A549 (cell line): ENCODE results near the gene PPIH. TPM values are rescaled to one million over a fixed set of nuclear protein-coding genes. Genes with fewer than 3 reads are reported as not detected.
A peak's percentile ranks its signal among the peaks of the same experiment; 100 is the strongest.

Source experiments
- ATAC-seq, 2 experiments: fragments of 200-7000 bp in 1 of 2; fragments of >200 bp in 1 of 2; cut with Nextera tagmentation in 1 of 2; cut with Tn5 transposase in 1 of 2; 3 replicates each; pipeline versions ENCODE4 v1.8.0 to v1.9.1; 2018 to 2020; ENCODE audit warnings: mild to moderate bottlenecking in 1 of 2, moderate library complexity in 1 of 2
- CTCF ChIA-PET: fragments of 300-600 bp; sonication (Branson Sonifier 250); formaldehyde crosslinking; extraction: SDS; loops from one replicate; lab custom pipeline; 2021; ENCODE audit warnings: antibody characterized with exemption, inconsistent platforms; lab: Yijun Ruan, JAX
- POLR2A ChIA-PET: fragments of 350-600 bp; formaldehyde crosslinking; extraction: SDS; loops from one replicate; lab custom pipeline; 2021; ENCODE audit warnings: antibody characterized with exemption, inconsistent platforms; lab: Yijun Ruan, JAX
- DNase-seq, 2 experiments: peaks; one replicate each; pipeline versions ENCODE4 v3.0.0 to v3.0.0-alpha.2; 2011 to 2016; ENCODE audit warnings: low read depth in 1 of 2, low spot score in 1 of 2
- FAIRE-seq: peaks from 2 replicates; lab custom pipeline; 2011; peaks lifted over from hg19 to GRCh38; lab: Jason Lieb, UNC
- H3K27ac ChIP-seq, 2 experiments: fragments of >200 bp; sonication (Bioruptor Twin); formaldehyde crosslinking; 3 replicates each; pipeline ENCODE4 v1.5.1; 2016 to 2017
- H3K4me1 ChIP-seq: fragments of >200 bp; sonication (Bioruptor Twin); formaldehyde crosslinking; 3 replicates; pipeline ENCODE4 v1.6.1; 2016
- H3K4me2 ChIP-seq: fragments of >200 bp; sonication (Bioruptor Twin); formaldehyde crosslinking; 3 replicates; pipeline ENCODE4 v1.6.1; 2016
- H3K4me3 ChIP-seq: fragments of >200 bp; sonication (Bioruptor Twin); formaldehyde crosslinking; 3 replicates; pipeline ENCODE4 v1.5.1; 2016
- H3K9me3 ChIP-seq: fragments of >200 bp; sonication (Bioruptor Twin); formaldehyde crosslinking; 3 replicates; pipeline ENCODE4 v1.6.1; 2016
- CBX2 ChIP-seq: fragments of 200-600 bp; sonication (generic); IDR thresholded peaks from 2 replicates; pipeline ENCODE4 v1.6.1; 2016; ENCODE audit warnings: low read depth, mild to moderate bottlenecking, borderline replicate concordance
- CBX8 ChIP-seq: fragments of 200-600 bp; sonication (generic); IDR thresholded peaks from 2 replicates; pipeline ENCODE4 v1.6.1; 2016
- CEBPB ChIP-seq, 2 experiments: fragments of >200 bp in 1 of 2; sonication (Bioruptor Twin) in 1 of 2; formaldehyde crosslinking in 1 of 2; IDR thresholded peaks; 2 replicates each; pipeline ENCODE4 v1.6.1; 2012 to 2016
- CHD2 ChIP-seq: fragments of 150-350 bp; IDR thresholded peaks from 2 replicates; pipeline ENCODE4 v1.6.1; 2014; ENCODE audit warnings: low read length; ENCODE audit not compliant: partially characterized antibody
- EHF ChIP-seq: fragments of 250-450 bp; sonication (Bioruptor Pico); IDR thresholded peaks from 2 replicates; pipeline ENCODE4 v1.5.0; 2020; ENCODE audit warnings: mild to moderate bottlenecking
- EHMT2 ChIP-seq: fragments of 200-600 bp; sonication (generic); IDR thresholded peaks from 2 replicates; pipeline ENCODE4 v1.6.1; 2016; ENCODE audit warnings: antibody characterized with exemption, low read depth, mild to moderate bottlenecking, moderate library complexity
- FOSB ChIP-seq: fragments of 250-450 bp; sonication (Bioruptor Pico); IDR thresholded peaks from 2 replicates; pipeline ENCODE4 v1.5.0; 2020; ENCODE audit warnings: mild to moderate bottlenecking, moderate library complexity
- HDAC2 ChIP-seq: fragments of 200-600 bp; sonication (generic); IDR thresholded peaks from 2 replicates; pipeline ENCODE4 v1.6.1; 2016
- HEYL ChIP-seq: fragments of 250-450 bp; sonication (Bioruptor Pico); IDR thresholded peaks from 2 replicates; pipeline ENCODE4 v1.8.0; 2021; ENCODE audit warnings: mild to moderate bottlenecking, moderate library complexity
- HOXA7 ChIP-seq: fragments of 250-450 bp; sonication (Bioruptor Pico); IDR thresholded peaks from 2 replicates; pipeline ENCODE4 v1.5.0; 2020; ENCODE audit warnings: mild to moderate bottlenecking, moderate library complexity
- HOXB13 ChIP-seq: fragments of 250-450 bp; sonication (Bioruptor Pico); IDR thresholded peaks from 2 replicates; pipeline ENCODE4 v1.5.0; 2020; ENCODE audit warnings: low read depth, mild to moderate bottlenecking, moderate library complexity
- JUN ChIP-seq, 2 experiments: fragments of >200 bp; sonication (Bioruptor Twin); formaldehyde crosslinking; IDR thresholded peaks; 2 replicates in 1 of 2; 3 replicates in 1 of 2; pipeline ENCODE4 v1.6.1; 2016 to 2017
- JUNB ChIP-seq: fragments of >200 bp; sonication (Bioruptor Twin); formaldehyde crosslinking; IDR thresholded peaks from 2 replicates; pipeline ENCODE4 v1.6.1; 2016
- KDM1A ChIP-seq: fragments of 200-600 bp; sonication (generic); IDR thresholded peaks from 2 replicates; pipeline ENCODE4 v1.6.1; 2016; ENCODE audit warnings: low read depth, mild to moderate bottlenecking
- MAFK ChIP-seq: fragments of 450-650 bp; IDR thresholded peaks from 2 replicates; pipeline ENCODE4 v1.6.1; 2014; ENCODE audit not compliant: partially characterized antibody
- MAZ ChIP-seq: fragments of 150-350 bp; IDR thresholded peaks from 2 replicates; pipeline ENCODE4 v1.6.1; 2014; ENCODE audit warnings: antibody characterized with exemption, low read depth, low read length, borderline replicate concordance
- MYC ChIP-seq: IDR thresholded peaks from 2 replicates; pipeline ENCODE4 v1.6.1; 2012; ENCODE audit warnings: mild to moderate bottlenecking, inconsistent platforms, low read length, improper control_type of control experiment, borderline replicate concordance
- NFE2L2 ChIP-seq: fragments of 150-350 bp; conservative IDR thresholded peaks from 2 replicates; pipeline ENCODE4 v1.6.1; 2014; ENCODE audit warnings: low read length
- NR3C1 ChIP-seq: fragments of >200 bp; sonication (Bioruptor Twin); formaldehyde crosslinking; IDR thresholded peaks from 3 replicates; pipeline ENCODE4 v1.6.1; 2017
- PHF8 ChIP-seq: fragments of 200-600 bp; sonication (generic); IDR thresholded peaks from 2 replicates; pipeline ENCODE4 v1.6.1; 2016; ENCODE audit warnings: low read depth, mild to moderate bottlenecking, antibody characterized with exemption, moderate library complexity, borderline replicate concordance
- POLR2AphosphoS2 ChIP-seq: conservative IDR thresholded peaks from 2 replicates; pipeline ENCODE4 v1.6.1; 2012; ENCODE audit warnings: low read length, improper control_type of control experiment, inconsistent platforms
- RARB ChIP-seq: fragments of 250-450 bp; sonication (Bioruptor Pico); IDR thresholded peaks from 2 replicates; pipeline ENCODE4 v1.8.0; 2021; ENCODE audit warnings: mild to moderate bottlenecking, moderate library complexity
- RFX5 ChIP-seq: fragments of 450-650 bp; IDR thresholded peaks from 2 replicates; pipeline ENCODE4 v1.7.1; 2014; ENCODE audit warnings: antibody characterized with exemption, mild to moderate bottlenecking, moderate library complexity
- SMC3 ChIP-seq: fragments of >200 bp; sonication (Bioruptor Twin); formaldehyde crosslinking; IDR thresholded peaks from 3 replicates; pipeline ENCODE4 v1.6.1; 2018; ENCODE audit warnings: inconsistent platforms
- SREBF2 ChIP-seq: fragments of 450-650 bp; IDR thresholded peaks from 2 replicates; pipeline ENCODE4 v1.6.1; 2014; ENCODE audit warnings: mild to moderate bottlenecking, moderate library complexity
- ZC3H11A ChIP-seq: fragments of 450-650 bp; IDR thresholded peaks from 2 replicates; pipeline ENCODE4 v1.6.1; 2014; ENCODE audit warnings: antibody characterized with exemption, mild to moderate bottlenecking
- ZNF302 ChIP-seq: fragments of 250-450 bp; sonication (Bioruptor Pico); IDR thresholded peaks from 2 replicates; pipeline ENCODE4 v1.9.0; 2021; ENCODE audit warnings: inconsistent platforms, mild to moderate bottlenecking, moderate library complexity
- ZSCAN20 ChIP-seq: fragments of 250-450 bp; sonication (Bioruptor Pico); IDR thresholded peaks from 2 replicates; pipeline ENCODE4 v1.8.0; 2022; ENCODE audit warnings: mild to moderate bottlenecking, moderate library complexity
- WGBS: methylation state at CpG from one replicate; pipeline ENCODE4 v1.1.6; 2017; ENCODE audit errors: missing lambda C conversion rate; 5-methylcytosine and 5-hydroxymethylcytosine counted together
- polyA plus RNA-seq, 4 experiments: library from polyadenylated mRNA; depleted of rRNA in 3 of 4; stranded (reverse); fragments of >200 nt; fragmentation: RNase III in 1 of 4; extraction: RNeasy Plus Mini Kit Qiagen cat#74134 plus additional on column Dnase treatment in 1 of 4; gene quantifications; 2 replicates in 3 of 4; 3 replicates in 1 of 4; pipeline ENCODE4 v1.2.3, GENCODE V29; 2011 to 2017
- TF ChIP-seq, protein P1 (sequence below): fragments of 250-450 bp; sonication (Bioruptor Pico); IDR thresholded peaks from 2 replicates; pipeline ENCODE4 v1.5.0; 2021; ENCODE audit warnings: mild to moderate bottlenecking, moderate library complexity, borderline replicate concordance
- TF ChIP-seq, protein P2 (sequence below): fragments of 250-450 bp; sonication (Bioruptor Pico); IDR thresholded peaks from 2 replicates; pipeline ENCODE4 v1.5.0; 2020; ENCODE audit warnings: low read depth, mild to moderate bottlenecking, moderate library complexity
- TF ChIP-seq, protein P3 (sequence below): fragments of >200 bp; sonication (Bioruptor Twin); formaldehyde crosslinking; IDR thresholded peaks from 3 replicates; pipeline ENCODE4 v1.6.1; 2016
- TF ChIP-seq, protein P4 (sequence below): IDR thresholded peaks from 2 replicates; pipeline ENCODE4 v1.6.1; 2012; ENCODE audit warnings: low read depth, borderline replicate concordance

Gene PPIH
- polyA plus RNA-seq, 2 of the 4 experiments (the other 2 are of a cell fraction), result 59.0 to 68.9 TPM

DNA sequence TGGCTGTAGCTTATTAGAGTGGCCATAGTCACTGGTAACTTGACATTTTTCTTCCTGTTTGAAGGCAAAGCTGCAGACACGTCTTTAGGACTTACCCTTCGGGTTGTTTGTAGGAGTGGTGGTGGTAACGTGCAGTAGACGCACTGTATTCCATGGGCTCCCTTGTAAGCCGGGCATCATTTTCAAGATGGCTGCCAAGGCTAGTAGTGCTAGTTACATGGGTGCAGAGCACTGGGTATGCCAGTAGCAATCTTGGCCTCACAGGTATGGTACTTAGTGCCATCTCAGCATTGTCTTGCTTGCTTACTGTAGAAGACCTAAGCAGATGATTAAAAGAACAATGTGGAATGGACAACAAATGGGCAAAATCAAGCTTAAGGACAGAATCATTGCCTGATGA, 25.9 kb downstream of the PPIH start:
- Histone ChIP-seq H3K27ac (peak overlapping the region in 1 of 2 experiments; percentile 98; a peak in 2 of 6 replicates), H3K9me3 (no peaks in the 10 kb centered on the region), H3K4me1 (peaks cover 49% of the 10 kb centered on the region), H3K4me2 (peak overlapping the region; percentile 89), H3K4me3 (peak overlapping the region; percentile 94)
- CTCF ChIA-PET, result no interaction called here
- 7% methylated on average over 3 of the region's 5 CpGs for WGBS
- POLR2A ChIA-PET, result interaction anchor here (0.8 to 2.4 kb wide), 3 partner anchors 8 to 82 kb away, joined by 3 to 18 read pairs (median 4); partner anchors contain the start of genes C1orf50, P3H1 and PPIH
- peak in 1 of 2 experiments; percentile 42 for DNase-seq
- TF ChIP-seq POLR2AphosphoS2 (no peak), MYC (no peak), CBX8 (no peak)
- no peak for FAIRE-seq
- ATAC-seq, result peak in 1 of 2 experiments; percentile 36; a peak in 3 of 6 replicates

DNA sequence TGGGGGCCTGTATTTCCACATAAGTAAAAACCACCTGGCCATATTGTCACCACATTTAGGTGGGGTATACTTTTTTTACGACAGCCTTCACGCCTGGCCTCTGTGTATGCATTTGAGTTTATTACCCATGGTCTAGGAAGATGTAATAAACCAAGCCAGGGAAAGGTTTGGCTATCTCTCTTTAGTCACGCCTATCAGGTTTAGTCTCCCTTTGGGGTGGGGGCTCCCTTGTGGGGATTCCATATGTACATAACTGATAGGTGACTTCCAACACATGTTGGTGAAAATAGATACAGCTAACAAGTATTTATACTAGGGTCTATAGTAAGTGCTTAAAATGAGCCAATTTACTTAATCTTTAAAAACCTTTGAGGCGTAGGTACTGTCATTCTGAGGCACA, 28.2 kb downstream of the PPIH start:
- 87% methylated on average over 4 of the region's 4 CpGs for WGBS
- no peak overlapping the region for H3K27ac ChIP-seq

DNA sequence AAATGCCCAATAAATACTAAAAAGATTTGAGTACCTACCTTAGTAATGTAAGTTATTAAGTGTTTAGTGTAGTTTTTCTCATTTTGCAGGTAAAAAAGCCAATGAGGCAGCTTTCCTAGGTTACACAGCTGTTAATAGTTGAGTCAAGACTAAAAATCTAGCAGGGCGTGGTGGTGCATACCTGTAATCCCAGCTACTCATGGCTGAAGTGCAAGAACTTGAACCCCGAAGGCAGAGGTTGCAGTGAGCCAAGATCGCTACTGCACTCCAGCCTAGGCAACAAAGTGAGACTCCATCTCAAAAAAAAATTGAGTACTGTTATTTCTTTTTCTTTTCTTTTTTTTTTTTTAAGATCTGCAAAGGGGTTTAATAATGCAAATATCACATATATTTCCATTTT, 31.7 kb downstream of the PPIH start:
- H3K4me1 ChIP-seq, result peaks cover 78% of the 10 kb centered on the region
- peak overlapping the region; percentile 13; the same call in 1 of the 3 replicates for H3K4me2 ChIP-seq
- no peak overlapping the region for H3K4me3 ChIP-seq
- ATAC-seq (no peak), FAIRE-seq (no peak), DNase-seq (no peak)
- 80% methylated on average over 3 of the region's 3 CpGs for WGBS
- ChIA-PET POLR2A (interaction anchor here (0.7 kb wide), 1 partner anchor 14 kb away, joined by 3 read pairs; no protein-coding TSS in a partner anchor), CTCF (no interaction called here)
- H3K9me3 ChIP-seq, result no peaks in the 10 kb centered on the region
- no peak overlapping the region for H3K27ac ChIP-seq
- TF ChIP-seq JUNB (no peak), MAZ (no peak), ZNF302 (no peak), SMC3 (no peak), HEYL (CRISPR knock-in tag) (no peak), ZC3H11A (no peak), SREBF2 (no peak), HDAC2 (no peak), PHF8 (no peak), JUN (IDR thresholded peaks at IDR 0.05) (no peak), HOXB13 (no peak)
- TF ChIP-seq, protein P1, sequence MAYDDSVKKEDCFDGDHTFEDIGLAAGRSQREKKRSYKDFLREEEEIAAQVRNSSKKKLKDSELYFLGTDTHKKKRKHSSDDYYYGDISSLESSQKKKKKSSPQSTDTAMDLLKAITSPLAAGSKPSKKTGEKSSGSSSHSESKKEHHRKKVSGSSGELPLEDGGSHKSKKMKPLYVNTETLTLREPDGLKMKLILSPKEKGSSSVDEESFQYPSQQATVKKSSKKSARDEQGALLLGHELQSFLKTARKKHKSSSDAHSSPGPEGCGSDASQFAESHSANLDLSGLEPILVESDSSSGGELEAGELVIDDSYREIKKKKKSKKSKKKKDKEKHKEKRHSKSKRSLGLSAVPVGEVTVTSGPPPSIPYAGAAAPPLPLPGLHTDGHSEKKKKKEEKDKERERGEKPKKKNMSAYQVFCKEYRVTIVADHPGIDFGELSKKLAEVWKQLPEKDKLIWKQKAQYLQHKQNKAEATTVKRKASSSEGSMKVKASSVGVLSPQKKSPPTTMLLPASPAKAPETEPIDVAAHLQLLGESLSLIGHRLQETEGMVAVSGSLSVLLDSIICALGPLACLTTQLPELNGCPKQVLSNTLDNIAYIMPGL (CRISPR knock-in tag), result no peak
- TF ChIP-seq, protein P2, sequence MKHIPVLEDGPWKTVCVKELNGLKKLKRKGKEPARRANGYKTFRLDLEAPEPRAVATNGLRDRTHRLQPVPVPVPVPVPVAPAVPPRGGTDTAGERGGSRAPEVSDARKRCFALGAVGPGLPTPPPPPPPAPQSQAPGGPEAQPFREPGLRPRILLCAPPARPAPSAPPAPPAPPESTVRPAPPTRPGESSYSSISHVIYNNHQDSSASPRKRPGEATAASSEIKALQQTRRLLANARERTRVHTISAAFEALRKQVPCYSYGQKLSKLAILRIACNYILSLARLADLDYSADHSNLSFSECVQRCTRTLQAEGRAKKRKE (CRISPR knock-in tag), result no peak
- TF ChIP-seq, protein P3, sequence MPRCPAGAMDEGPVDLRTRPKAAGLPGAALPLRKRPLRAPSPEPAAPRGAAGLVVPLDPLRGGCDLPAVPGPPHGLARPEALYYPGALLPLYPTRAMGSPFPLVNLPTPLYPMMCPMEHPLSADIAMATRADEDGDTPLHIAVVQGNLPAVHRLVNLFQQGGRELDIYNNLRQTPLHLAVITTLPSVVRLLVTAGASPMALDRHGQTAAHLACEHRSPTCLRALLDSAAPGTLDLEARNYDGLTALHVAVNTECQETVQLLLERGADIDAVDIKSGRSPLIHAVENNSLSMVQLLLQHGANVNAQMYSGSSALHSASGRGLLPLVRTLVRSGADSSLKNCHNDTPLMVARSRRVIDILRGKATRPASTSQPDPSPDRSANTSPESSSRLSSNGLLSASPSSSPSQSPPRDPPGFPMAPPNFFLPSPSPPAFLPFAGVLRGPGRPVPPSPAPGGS, result no peak

More for the DNA sequence above, 28.2 kb downstream of the PPIH start:
- CTCF ChIA-PET, result no interaction called here
- POLR2A ChIA-PET, result no interaction called here
- DNase-seq (no peak), FAIRE-seq (no peak), ATAC-seq (no peak)
- Histone ChIP-seq H3K4me1 (peaks cover 65% of the 10 kb centered on the region), H3K4me2 (peak overlapping the region; percentile 89), H3K9me3 (no peaks in the 10 kb centered on the region), H3K4me3 (no peak overlapping the region)
- TF ChIP-seq EHMT2 (no peak), SREBF2 (no peak), ZSCAN20 (CRISPR knock-in tag) (no peak), CEBPB (IDR thresholded peaks at IDR 0.05) (no peak), CBX2 (no peak), HDAC2 (no peak), EHF (CRISPR knock-in tag) (no peak), JUN (IDR thresholded peaks at IDR 0.05) (no peak), KDM1A (no peak), HOXA7 (CRISPR knock-in tag) (no peak), RARB (no peak), CHD2 (no peak), RFX5 (no peak), HEYL (CRISPR knock-in tag) (no peak), MAFK (no peak), FOSB (CRISPR knock-in tag) (no peak), NFE2L2 (no peak), NR3C1 (no peak)
- TF ChIP-seq, protein P4, sequence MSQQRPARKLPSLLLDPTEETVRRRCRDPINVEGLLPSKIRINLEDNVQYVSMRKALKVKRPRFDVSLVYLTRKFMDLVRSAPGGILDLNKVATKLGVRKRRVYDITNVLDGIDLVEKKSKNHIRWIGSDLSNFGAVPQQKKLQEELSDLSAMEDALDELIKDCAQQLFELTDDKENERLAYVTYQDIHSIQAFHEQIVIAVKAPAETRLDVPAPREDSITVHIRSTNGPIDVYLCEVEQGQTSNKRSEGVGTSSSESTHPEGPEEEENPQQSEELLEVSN, result no peak
- TF ChIP-seq, protein P1 (CRISPR knock-in tag), result no peak
